Measurements from ENCODE around the gene SCO2. TPM values are rescaled to one million over a fixed set of nuclear protein-coding genes. Genes with fewer than 3 reads are reported as not detected.

SCO2 gene
- total RNA-seq, 1 donor from 2014 or later = 1.8 TPM

DNA sequence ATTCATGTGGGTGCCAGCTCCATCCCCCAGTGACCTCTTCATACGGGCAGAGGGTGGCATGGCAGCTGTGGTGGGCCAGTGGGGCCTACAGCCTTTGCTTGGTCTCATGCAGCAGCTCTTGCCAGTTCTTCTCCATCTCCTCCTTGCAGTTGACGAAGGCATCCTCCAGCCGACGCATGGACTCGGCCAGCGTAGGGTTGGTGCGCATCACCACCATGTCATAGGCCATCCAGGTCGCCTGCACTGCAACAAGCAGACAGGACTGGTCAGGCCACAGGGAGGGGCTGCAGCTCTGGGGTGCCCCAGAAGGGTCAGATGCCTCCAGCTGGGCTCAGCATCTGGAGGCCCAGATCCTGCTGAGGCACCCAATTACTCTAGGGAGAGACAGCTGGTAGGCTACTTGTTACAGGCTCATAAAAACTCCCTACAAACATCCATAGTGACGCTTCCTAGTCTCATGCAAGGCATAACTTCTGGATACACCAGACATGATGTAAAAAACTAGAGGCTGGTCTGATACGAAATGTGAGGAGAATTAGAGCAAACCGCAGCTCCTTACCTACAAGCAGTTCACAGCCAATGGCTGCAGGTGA is 25.9 kb upstream of the SCO2 start:
- DNase-seq (ENCODE audit: low read depth) = no peak
- Histone ChIP-seq H3K27ac (ENCODE audit: low read depth, low read length) (no peak overlapping the region), H3K4me1 (ENCODE audit: insufficient read depth, low read length) (no peaks in the 10 kb centered on the region), H3K9ac (ENCODE audit: low read length) (no peak overlapping the region), H4K20me1 (ENCODE audit: insufficient read depth, low read length) (no peaks in the 10 kb centered on the region), H2AFZ (ENCODE audit: low read depth, low read length) (no peak overlapping the region), H3K79me2 (ENCODE audit: insufficient read depth, low read length) (no peaks in the 10 kb centered on the region), H3K9me3 (ENCODE audit: insufficient read depth, low read depth, low read length) (no peaks in the 10 kb centered on the region), H3K4me3 (ENCODE audit: insufficient read depth, low read depth, low read length) (no peak overlapping the region), H3K36me3 (ENCODE audit: insufficient read depth, low read length) (no peaks in the 10 kb centered on the region), H3K27me3 (ENCODE audit: insufficient read depth, low read length) (peaks cover 35% of the 10 kb centered on the region), H3K4me2 (ENCODE audit: low read length) (no peak overlapping the region)
- FAIRE-seq = no peak
- Mint-ChIP-seq H3K27me3 (ENCODE audit: low read depth, unreplicated experiment) (peaks cover 32% of the 10 kb centered on the region), H3K4me1 (ENCODE audit: low read depth, unreplicated experiment) (no peaks in the 10 kb centered on the region), H3K27ac (ENCODE audit: unreplicated experiment) (no peak overlapping the region), H3K36me3 (ENCODE audit: low read depth, unreplicated experiment) (no peaks in the 10 kb centered on the region), H3K4me3 (ENCODE audit: unreplicated experiment) (no peak overlapping the region), H3K9me3 (ENCODE audit: unreplicated experiment) (no peaks in the 10 kb centered on the region)
- no peak for TF ChIP-seq EZH2 (IDR thresholded peaks at IDR 0.05; ENCODE audit: insufficient read depth, low read length)
- no peak for TF ChIP-seq CTCF (IDR thresholded peaks at IDR 0.05; ENCODE audit: insufficient read depth, low read depth, low read length)

GRCh38 chr22:50550395-50550794 is 25.0 kb upstream of the SCO2 start:
- Histone ChIP-seq H3K9me3 (ENCODE audit: insufficient read depth, low read depth, low read length) (no peaks in the 10 kb centered on the region), H3K36me3 (ENCODE audit: insufficient read depth, low read length) (no peaks in the 10 kb centered on the region), H2AFZ (ENCODE audit: low read depth, low read length) (no peak overlapping the region), H3K4me2 (ENCODE audit: low read length) (no peak overlapping the region), H3K27ac (ENCODE audit: low read depth, low read length) (no peak overlapping the region), H3K4me3 (ENCODE audit: insufficient read depth, low read depth, low read length) (no peak overlapping the region), H3K4me1 (ENCODE audit: insufficient read depth, low read length) (no peaks in the 10 kb centered on the region), H3K9ac (ENCODE audit: low read length) (no peak overlapping the region), H3K27me3 (ENCODE audit: insufficient read depth, low read length) (peaks cover 30% of the 10 kb centered on the region), H4K20me1 (ENCODE audit: insufficient read depth, low read length) (no peaks in the 10 kb centered on the region), H3K79me2 (ENCODE audit: insufficient read depth, low read length) (no peaks in the 10 kb centered on the region)
- Mint-ChIP-seq H3K9me3 (ENCODE audit: unreplicated experiment) (no peaks in the 10 kb centered on the region), H3K27ac (ENCODE audit: unreplicated experiment) (no peak overlapping the region), H3K27me3 (ENCODE audit: low read depth, unreplicated experiment) (peaks cover 28% of the 10 kb centered on the region), H3K4me1 (ENCODE audit: low read depth, unreplicated experiment) (peaks cover 3% of the 10 kb centered on the region), H3K4me3 (ENCODE audit: unreplicated experiment) (no peak overlapping the region), H3K36me3 (ENCODE audit: low read depth, unreplicated experiment) (no peaks in the 10 kb centered on the region)
- FAIRE-seq (no peak), DNase-seq (ENCODE audit: low read depth) (no peak)
- TF ChIP-seq CTCF (IDR thresholded peaks at IDR 0.05; ENCODE audit: insufficient read depth, low read depth, low read length) (no peak), EZH2 (IDR thresholded peaks at IDR 0.05; ENCODE audit: insufficient read depth, low read length) (no peak)
